Measurements from ENCODE around the gene NRXN3. TPM values are rescaled to one million over a fixed set of nuclear protein-coding genes. Genes with fewer than 3 reads are reported as not detected.

Gene NRXN3
- not detected for total RNA-seq
- not detected for polyA plus RNA-seq

DNA sequence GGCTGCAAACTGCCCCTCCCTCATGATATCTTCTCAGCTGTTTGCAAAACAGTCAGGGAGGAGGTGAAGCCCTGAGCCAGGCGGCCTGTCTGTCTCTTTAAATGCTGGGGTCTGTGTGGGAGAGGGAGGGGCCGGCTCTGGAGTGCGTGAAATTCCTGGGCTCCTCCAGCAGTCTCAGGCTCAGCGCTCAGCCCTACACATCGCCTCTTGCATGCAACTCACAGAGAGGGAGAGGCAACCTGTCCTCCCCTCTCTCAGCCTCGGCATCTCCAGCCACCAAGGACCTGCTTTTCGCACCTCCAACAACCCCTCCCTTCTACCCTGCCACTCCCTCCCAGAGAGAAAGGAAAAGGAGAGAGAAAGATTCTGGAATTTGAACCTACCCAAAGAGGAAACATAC lies at the start of gene NRXN3:
Gene NRXN3 (plus strand): TSS at position 171 of the 400 bp plus-strand sequence. CDS start 72,721 bp downstream, outside the sequence.
- H3K27me3 Mint-ChIP-seq, result peaks cover 0 to 10% of the 10 kb centered on the region in 2 donors
- no peaks in the 10 kb centered on the region for H3K4me1 Mint-ChIP-seq

DNA sequence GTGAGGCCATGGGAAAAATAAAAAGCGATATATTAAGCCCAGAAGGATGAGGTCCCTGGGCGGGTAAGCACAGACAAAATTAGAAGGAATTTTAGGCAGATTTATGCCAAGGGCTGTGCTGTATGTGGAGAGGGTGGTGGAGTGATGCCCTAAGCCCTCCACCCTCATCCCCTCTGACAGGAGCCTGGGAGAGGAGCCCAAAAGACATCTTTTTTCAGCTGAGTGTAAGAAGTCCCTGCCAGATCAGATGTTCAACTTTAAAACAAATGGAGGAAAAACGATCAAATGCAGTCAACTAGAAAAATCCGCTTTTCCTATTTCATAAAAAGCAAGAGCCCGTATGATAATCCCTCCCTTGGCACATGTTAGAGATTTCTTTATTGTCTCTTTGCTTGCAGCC lies 47.7 kb upstream of the NRXN3 start:
- H3K27me3 ChIP-seq (ENCODE audit: insufficient read depth, low read length, poor library complexity, severe bottlenecking), result no peaks in the 10 kb centered on the region
- Mint-ChIP-seq H3K9me3 (peaks cover 0 to 2% (median 0%) of the 10 kb centered on the region in 5 donors), H3K27ac (no peak overlapping the region), H3K27me3 (peaks cover 0 to 8% of the 10 kb centered on the region in 2 donors), H3K4me3 (no peak overlapping the region), H3K4me1 (no peaks in the 10 kb centered on the region), H3K36me3 (no peaks in the 10 kb centered on the region)
- no peak overlapping the region for H3K27ac ChIP-seq (ENCODE audit: low read depth, low read length)
- no peaks in the 10 kb centered on the region for H3K36me3 ChIP-seq (ENCODE audit: insufficient read depth, low read length)
- H3K4me1 ChIP-seq (ENCODE audit: insufficient read depth, low read length), result no peaks in the 10 kb centered on the region
- no peak overlapping the region for H3K4me3 ChIP-seq (ENCODE audit: low read length)
- ChIA-PET CTCF (no interaction called here), POLR2A (no interaction called here)
- no peak for DNase-seq
- H3K9me3 ChIP-seq (ENCODE audit: low read length), result no peaks in the 10 kb centered on the region

More for the DNA sequence above, at the start of gene NRXN3:
- Mint-ChIP-seq H3K27ac (no peak within 1 kb of the TSS), H3K9me3 (peaks cover 0 to 10% (median 4%) of the 10 kb centered on the region in 5 donors), H3K36me3 (no peaks in the 10 kb centered on the region), H3K4me3 (no peak within 1 kb of the TSS)
- CTCF ChIA-PET, result no interaction called here
- no peaks in the 10 kb centered on the region for H3K36me3 ChIP-seq (ENCODE audit: insufficient read depth, low read length)
- POLR2A ChIA-PET, result no interaction called here
- H3K4me3 ChIP-seq (ENCODE audit: low read length), result no peak within 1 kb of the TSS
- no peaks in the 10 kb centered on the region for H3K27me3 ChIP-seq (ENCODE audit: insufficient read depth, low read length, poor library complexity, severe bottlenecking)
- H3K27ac ChIP-seq (ENCODE audit: low read depth, low read length), result no peak within 1 kb of the TSS
- no peak for DNase-seq
- H3K4me1 ChIP-seq (ENCODE audit: insufficient read depth, low read length), result no peaks in the 10 kb centered on the region
- H3K9me3 ChIP-seq (ENCODE audit: low read length), result no peaks in the 10 kb centered on the region

DNA sequence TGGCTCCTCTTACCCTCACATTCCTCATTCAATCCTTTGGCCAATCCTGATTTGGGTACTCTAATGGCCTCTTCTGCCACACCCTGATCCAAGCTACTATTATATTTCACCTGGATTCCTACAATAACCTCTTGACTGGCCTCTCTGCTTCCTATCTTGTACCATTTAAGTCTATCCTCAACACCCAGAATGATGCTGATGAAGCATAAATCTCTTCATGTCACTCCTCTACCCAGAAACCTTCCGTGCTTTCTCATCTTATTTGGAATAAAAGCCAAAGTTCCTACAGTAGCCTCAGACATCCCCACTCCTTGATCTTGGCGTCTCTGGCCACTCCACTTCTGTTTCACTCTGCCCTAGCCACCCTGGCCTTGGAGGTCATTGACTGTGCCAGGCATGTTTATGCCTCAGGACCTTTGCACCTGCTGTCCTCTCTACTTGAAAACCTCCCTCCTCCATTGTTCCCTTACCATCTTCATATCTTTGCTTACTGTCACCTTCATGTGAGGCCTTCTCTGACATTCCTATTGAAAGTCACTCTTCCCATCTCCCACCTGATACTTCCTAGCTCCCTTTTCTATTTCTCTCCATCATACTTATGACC lies 46.4 kb upstream of the NRXN3 start:
- H3K27ac Mint-ChIP-seq, result no peak overlapping the region
- Histone ChIP-seq H3K4me1 (ENCODE audit: insufficient read depth, low read length) (no peaks in the 10 kb centered on the region), H3K4me3 (ENCODE audit: low read length) (no peak overlapping the region), H3K9me3 (ENCODE audit: low read length) (no peaks in the 10 kb centered on the region), H3K27ac (ENCODE audit: low read depth, low read length) (no peak overlapping the region), H3K36me3 (ENCODE audit: insufficient read depth, low read length) (no peaks in the 10 kb centered on the region), H3K27me3 (ENCODE audit: insufficient read depth, low read length, poor library complexity, severe bottlenecking) (no peaks in the 10 kb centered on the region)
- H3K4me1 Mint-ChIP-seq, result no peaks in the 10 kb centered on the region
- H3K4me3 Mint-ChIP-seq, result no peak overlapping the region
- ChIA-PET POLR2A (no interaction called here), CTCF (no interaction called here)
- H3K27me3 Mint-ChIP-seq, result peaks cover 0 to 8% of the 10 kb centered on the region in 2 donors
- H3K9me3 Mint-ChIP-seq, result peaks cover 0 to 2% (median 0%) of the 10 kb centered on the region in 5 donors
- no peaks in the 10 kb centered on the region for H3K36me3 Mint-ChIP-seq
- DNase-seq, result no peak

DNA sequence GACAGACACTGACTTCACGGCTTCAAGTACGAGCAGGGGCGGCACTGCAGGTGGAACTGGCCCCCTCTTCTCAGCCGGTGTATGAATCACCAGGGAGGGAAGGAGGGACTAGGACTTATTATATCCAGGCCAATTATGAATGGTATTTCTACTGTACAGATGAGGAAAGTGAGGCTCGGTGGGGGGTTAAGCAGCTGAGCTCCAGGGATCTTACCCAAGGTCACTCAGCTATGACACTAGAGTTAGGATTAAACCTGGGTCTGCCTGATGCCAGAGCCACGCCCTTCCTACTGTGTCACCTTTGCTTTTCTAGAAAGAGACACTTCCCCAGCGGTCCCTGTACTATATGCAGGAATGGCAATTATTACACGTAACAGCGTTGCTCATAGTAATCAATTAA lies 42.2 kb upstream of the NRXN3 start:
- Mint-ChIP-seq H3K27me3 (peaks cover 0 to 10% of the 10 kb centered on the region in 2 donors), H3K27ac (no peak overlapping the region), H3K4me1 (no peaks in the 10 kb centered on the region), H3K9me3 (peaks cover 0 to 6% (median 0%) of the 10 kb centered on the region in 5 donors), H3K4me3 (no peak overlapping the region), H3K36me3 (no peaks in the 10 kb centered on the region)
- no peaks in the 10 kb centered on the region for H3K4me1 ChIP-seq (ENCODE audit: insufficient read depth, low read length)
- H3K4me3 ChIP-seq (ENCODE audit: low read length), result no peak overlapping the region
- H3K27me3 ChIP-seq (ENCODE audit: insufficient read depth, low read length, poor library complexity, severe bottlenecking), result no peaks in the 10 kb centered on the region
- ChIA-PET POLR2A (no interaction called here), CTCF (no interaction called here)
- no peaks in the 10 kb centered on the region for H3K36me3 ChIP-seq (ENCODE audit: insufficient read depth, low read length)
- H3K27ac ChIP-seq (ENCODE audit: low read depth, low read length), result no peak overlapping the region
- no peaks in the 10 kb centered on the region for H3K9me3 ChIP-seq (ENCODE audit: low read length)
- DNase-seq, result no peak

DNA sequence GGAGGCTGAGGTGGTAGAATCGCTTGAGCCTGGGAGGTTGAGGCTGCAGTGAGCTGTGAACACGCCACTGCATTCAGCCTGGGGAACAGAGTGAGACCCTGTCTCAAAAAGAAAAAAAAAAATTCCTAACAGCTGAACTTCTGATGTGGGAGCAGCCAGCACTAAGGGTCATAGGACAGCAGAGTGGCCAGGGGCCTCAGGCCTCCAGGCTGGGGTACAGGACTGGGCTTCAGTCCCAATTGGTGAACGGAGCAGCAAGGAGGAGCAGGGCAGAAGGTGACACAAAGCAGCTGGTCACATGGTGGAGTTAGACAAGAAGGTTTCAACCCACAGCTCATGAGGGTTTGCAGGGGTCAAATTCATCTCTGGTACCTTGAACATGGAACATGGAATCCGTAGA lies 40.8 kb upstream of the NRXN3 start:
- Mint-ChIP-seq H3K27me3 (peaks cover 0 to 8% of the 10 kb centered on the region in 2 donors), H3K4me1 (no peaks in the 10 kb centered on the region), H3K36me3 (no peaks in the 10 kb centered on the region), H3K9me3 (peaks cover 0 to 5% (median 0%) of the 10 kb centered on the region in 5 donors), H3K27ac (no peak overlapping the region), H3K4me3 (no peak overlapping the region)
- Histone ChIP-seq H3K27me3 (ENCODE audit: insufficient read depth, low read length, poor library complexity, severe bottlenecking) (no peaks in the 10 kb centered on the region), H3K4me1 (ENCODE audit: insufficient read depth, low read length) (no peaks in the 10 kb centered on the region), H3K27ac (ENCODE audit: low read depth, low read length) (no peak overlapping the region), H3K36me3 (ENCODE audit: insufficient read depth, low read length) (no peaks in the 10 kb centered on the region), H3K4me3 (ENCODE audit: low read length) (no peak overlapping the region), H3K9me3 (ENCODE audit: low read length) (no peaks in the 10 kb centered on the region)
- POLR2A ChIA-PET, result no interaction called here
- DNase-seq, result no peak
- CTCF ChIA-PET, result no interaction called here

DNA sequence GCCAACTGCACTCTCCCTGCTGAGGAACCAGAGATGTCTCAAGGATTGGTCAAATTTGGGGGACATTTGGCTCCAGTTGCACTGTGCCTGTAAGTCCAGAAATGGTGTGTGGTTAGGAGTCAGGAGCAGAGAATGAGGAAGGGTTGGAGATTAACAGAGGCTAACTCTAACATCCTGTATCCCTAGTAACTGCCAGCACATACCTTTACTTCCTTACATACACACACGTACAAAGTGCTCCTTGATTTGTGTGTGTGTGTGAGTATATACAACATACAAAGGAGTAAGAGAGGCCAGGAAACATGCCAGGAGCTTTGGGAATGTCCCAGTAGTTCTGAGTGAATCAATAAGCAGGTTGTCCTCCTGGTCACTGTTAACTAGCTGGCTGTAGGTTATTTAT lies 39.8 kb upstream of the NRXN3 start:
- Histone ChIP-seq H3K36me3 (ENCODE audit: insufficient read depth, low read length) (no peaks in the 10 kb centered on the region), H3K9me3 (ENCODE audit: low read length) (no peaks in the 10 kb centered on the region), H3K27me3 (ENCODE audit: insufficient read depth, low read length, poor library complexity, severe bottlenecking) (no peaks in the 10 kb centered on the region), H3K4me3 (ENCODE audit: low read length) (no peak overlapping the region), H3K4me1 (ENCODE audit: insufficient read depth, low read length) (no peaks in the 10 kb centered on the region), H3K27ac (ENCODE audit: low read depth, low read length) (no peak overlapping the region)
- peaks cover 0 to 5% (median 0%) of the 10 kb centered on the region in 5 donors for H3K9me3 Mint-ChIP-seq
- peaks cover 0 to 6% of the 10 kb centered on the region in 2 donors for H3K27me3 Mint-ChIP-seq
- POLR2A ChIA-PET, result no interaction called here
- no peak for DNase-seq
- no peaks in the 10 kb centered on the region for H3K36me3 Mint-ChIP-seq
- no peak overlapping the region for H3K4me3 Mint-ChIP-seq
- H3K27ac Mint-ChIP-seq, result no peak overlapping the region
- no peaks in the 10 kb centered on the region for H3K4me1 Mint-ChIP-seq
- CTCF ChIA-PET, result no interaction called here

DNA sequence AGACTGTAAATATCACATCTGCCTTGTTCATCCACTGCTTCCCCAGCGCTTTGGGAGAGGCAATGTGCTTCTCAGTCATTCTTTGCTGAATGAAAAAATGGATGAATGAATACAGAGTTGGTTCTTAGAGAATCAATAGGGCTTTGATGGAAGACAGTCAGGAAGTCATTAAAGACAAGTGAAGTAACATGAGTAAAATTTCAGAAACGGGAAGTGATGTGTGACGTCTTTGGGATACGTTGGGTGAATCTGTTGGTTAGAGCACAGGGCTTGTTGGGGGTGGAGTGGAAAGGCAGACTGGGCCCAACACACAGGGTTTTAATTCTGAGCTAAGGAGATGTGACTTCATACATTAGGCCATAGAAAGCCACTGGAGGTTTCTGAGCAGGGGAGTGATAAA lies 39.0 kb upstream of the NRXN3 start:
- H3K4me3 ChIP-seq (ENCODE audit: low read length), result no peak overlapping the region
- H3K4me1 ChIP-seq (ENCODE audit: insufficient read depth, low read length), result no peaks in the 10 kb centered on the region
- CTCF ChIA-PET, result no interaction called here
- H3K27me3 ChIP-seq (ENCODE audit: insufficient read depth, low read length, poor library complexity, severe bottlenecking), result no peaks in the 10 kb centered on the region
- Mint-ChIP-seq H3K4me1 (no peaks in the 10 kb centered on the region), H3K36me3 (no peaks in the 10 kb centered on the region), H3K27me3 (peaks cover 0 to 4% of the 10 kb centered on the region in 2 donors), H3K27ac (peak overlapping the region in 1 of 8 donors; percentile 7), H3K4me3 (no peak overlapping the region), H3K9me3 (peaks cover 0 to 5% (median 0%) of the 10 kb centered on the region in 5 donors)
- POLR2A ChIA-PET, result no interaction called here
- no peak overlapping the region for H3K27ac ChIP-seq (ENCODE audit: low read depth, low read length)
- H3K36me3 ChIP-seq (ENCODE audit: insufficient read depth, low read length), result no peaks in the 10 kb centered on the region
- H3K9me3 ChIP-seq (ENCODE audit: low read length), result no peaks in the 10 kb centered on the region
- DNase-seq, result no peak

DNA sequence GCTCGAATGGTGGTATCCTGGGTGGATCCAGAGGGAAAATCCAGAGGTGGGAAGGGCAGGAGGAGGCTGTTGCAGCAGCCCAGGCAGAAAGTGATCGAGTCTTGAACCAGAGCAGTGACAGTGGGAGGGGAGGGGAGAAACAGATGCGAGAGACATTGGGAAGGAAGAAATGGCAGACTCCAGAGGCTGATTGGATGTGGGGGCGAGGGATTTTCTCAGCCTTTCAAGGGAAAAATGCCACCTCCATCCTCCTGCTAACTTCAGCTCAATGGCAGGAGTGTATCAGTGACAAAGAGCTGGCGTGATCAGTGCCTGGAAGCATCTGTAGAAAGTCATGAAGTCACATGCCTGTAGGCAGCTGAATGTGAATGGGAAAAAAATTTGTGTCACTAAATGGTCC lies 38.6 kb upstream of the NRXN3 start:
- H3K4me3 Mint-ChIP-seq, result no peak overlapping the region
- H3K27me3 ChIP-seq (ENCODE audit: insufficient read depth, low read length, poor library complexity, severe bottlenecking), result no peaks in the 10 kb centered on the region
- no peaks in the 10 kb centered on the region for H3K9me3 ChIP-seq (ENCODE audit: low read length)
- no peak overlapping the region for H3K27ac Mint-ChIP-seq
- no peaks in the 10 kb centered on the region for H3K36me3 ChIP-seq (ENCODE audit: insufficient read depth, low read length)
- CTCF ChIA-PET, result no interaction called here
- peaks cover 0 to 4% of the 10 kb centered on the region in 2 donors for H3K27me3 Mint-ChIP-seq
- no peaks in the 10 kb centered on the region for H3K36me3 Mint-ChIP-seq
- no peak overlapping the region for H3K27ac ChIP-seq (ENCODE audit: low read depth, low read length)
- no peaks in the 10 kb centered on the region for H3K4me1 Mint-ChIP-seq
- no peak for DNase-seq
- H3K4me1 ChIP-seq (ENCODE audit: insufficient read depth, low read length), result no peaks in the 10 kb centered on the region
- H3K4me3 ChIP-seq (ENCODE audit: low read length), result no peak overlapping the region
- peaks cover 0 to 5% (median 0%) of the 10 kb centered on the region in 5 donors for H3K9me3 Mint-ChIP-seq
- POLR2A ChIA-PET, result no interaction called here

Data from CD8-positive, alpha-beta memory T cell (primary cell).